Fibroblast of skin of right biceps (primary cell): ENCODE results near the gene GALR3.

Source experiments
- DNase-seq: peaks from one replicate; pipeline ENCODE4 v3.0.0-alpha.2; 2013

Gene GALR3

GRCh38 chr22:37824674-37825641 lies 1.8 kb downstream of the GALR3 start:
- peak; percentile 36 for DNase-seq

- no peak for DNase-seq
Observed at GRCh38 chr22:37827056-37827455, 3.9 kb downstream of the GALR3 start.

GRCh38 chr22:37830093-37830842 lies 7.1 kb downstream of the GALR3 start:
- DNase-seq = no peak

- no peak for DNase-seq
Observed at GRCh38 chr22:37831472-37831871, 8.3 kb downstream of the GALR3 start.

- DNase-seq = no peak
Observed at GRCh38 chr22:37832022-37832857, 9.1 kb downstream of the GALR3 start.

- no peak for DNase-seq
Observed at GRCh38 chr22:37842015-37842793, 19.0 kb downstream of the GALR3 start.

GRCh38 chr22:37843741-37844089 lies 20.5 kb downstream of the GALR3 start:
- no peak for DNase-seq

- DNase-seq = no peak
Observed at GRCh38 chr22:37844904-37845329, 21.7 kb downstream of the GALR3 start.

GRCh38 chr22:37846433-37846832 lies 23.3 kb downstream of the GALR3 start:
- DNase-seq = no peak

- DNase-seq = peak; percentile 36
Observed at GRCh38 chr22:37848587-37849088, 25.5 kb downstream of the GALR3 start.

GRCh38 chr22:37849089-37849751 lies 26.0 kb downstream of the GALR3 start, which contains the start of gene EIF3L:
Gene EIF3L (plus strand): TSS chr22:37849419. CDS start chr22:37849450, 31 bp downstream.
- DNase-seq = peak; percentile 87

GRCh38 chr22:37850801-37851200 lies 27.6 kb downstream of the GALR3 start:
- no peak for DNase-seq

GRCh38 chr22:37852418-37852817 lies 29.2 kb downstream of the GALR3 start:
- DNase-seq = no peak

- DNase-seq = no peak
Observed at GRCh38 chr22:37854946-37855345, 31.8 kb downstream of the GALR3 start.

- no peak for DNase-seq
Observed at GRCh38 chr22:37855462-37855861, 32.3 kb downstream of the GALR3 start.

GRCh38 chr22:37860796-37861421 lies 37.7 kb downstream of the GALR3 start:
- DNase-seq = no peak

GRCh38 chr22:37862570-37863325 lies 39.6 kb downstream of the GALR3 start:
- DNase-seq = no peak

- no peak for DNase-seq
Observed at GRCh38 chr22:37865510-37865909, 42.3 kb downstream of the GALR3 start.

- peak; percentile 14 for DNase-seq
Observed at GRCh38 chr22:37870273-37870672, 47.1 kb downstream of the GALR3 start.
